ENCODE results near the gene ZNF43. TPM values are rescaled to one million over a fixed set of nuclear protein-coding genes. Genes with fewer than 3 reads are reported as not detected.
"Not testable (repeated sequence)": the region's sequence is repeated elsewhere in the genome, so short reads cannot be mapped to it uniquely, and the experiment has no call there.

ZNF43 gene
- total RNA-seq, 4 donors from 2014 or later: 20.9 to 35.3 (median 25.8) TPM

GRCh38 chr19:21812448-21812847 lies 23.5 kb downstream of the ZNF43 start:
- intact Hi-C loops (cut with DNase I): no loop called here
- H3K27ac ChIP-seq: no peak overlapping the region
- H3K36me3 ChIP-seq: peaks cover 56 to 70% of the 10 kb centered on the region in 2 donors

GRCh38 chr19:21808400-21809000 lies 27.5 kb downstream of the ZNF43 start:
- intact Hi-C loops (cut with DNase I); H3K9me3 ChIP-seq; DNase-seq; H3K27ac ChIP-seq; H3K4me1 ChIP-seq; H3K4me3 ChIP-seq (replicated peaks in 1 of 3); H3K27me3 ChIP-seq: not testable (repeated sequence)
- WGBS, 2 donors: 93 to 96% methylated on average over 3 of the region's 3 CpGs
- H3K36me3 ChIP-seq: peaks cover 36 to 38% of the 10 kb centered on the region in 2 donors

More at GRCh38 chr19:21812448-21812847, 23.5 kb downstream of the ZNF43 start:
- no peaks in the 10 kb centered on the region for H3K4me1 ChIP-seq
- no peak overlapping the region for H3K4me3 ChIP-seq (replicated peaks in 1 of 3)
- WGBS, 2 donors: 95 to 98% methylated on average over 4 of the region's 4 CpGs
- H3K9me3 ChIP-seq: no peaks in the 10 kb centered on the region
- no peak for DNase-seq
- TF ChIP-seq CTCF (IDR thresholded peaks at IDR 0.05) (no peak), POLR2A (IDR thresholded peaks at IDR 0.05) (no peak)
- H3K27me3 ChIP-seq: no peaks in the 10 kb centered on the region

- intact Hi-C loops (cut with DNase I): no loop called here
- H3K4me3 ChIP-seq (replicated peaks in 1 of 3): no peak overlapping the region
- no peaks in the 10 kb centered on the region for H3K9me3 ChIP-seq
- H3K27ac ChIP-seq: no peak overlapping the region
- no peak for DNase-seq
- H3K4me1 ChIP-seq: no peaks in the 10 kb centered on the region
- H3K27me3 ChIP-seq: no peaks in the 10 kb centered on the region
- 82 to 93% methylated on average over 5 of the region's 5 CpGs for WGBS, 2 donors
- H3K36me3 ChIP-seq: no peaks in the 10 kb centered on the region
- TF ChIP-seq POLR2A (IDR thresholded peaks at IDR 0.05) (no peak), CTCF (IDR thresholded peaks at IDR 0.05) (no peak)
Measured at GRCh38 chr19:21789466-21790085, 46.4 kb downstream of the ZNF43 start.

DNA sequence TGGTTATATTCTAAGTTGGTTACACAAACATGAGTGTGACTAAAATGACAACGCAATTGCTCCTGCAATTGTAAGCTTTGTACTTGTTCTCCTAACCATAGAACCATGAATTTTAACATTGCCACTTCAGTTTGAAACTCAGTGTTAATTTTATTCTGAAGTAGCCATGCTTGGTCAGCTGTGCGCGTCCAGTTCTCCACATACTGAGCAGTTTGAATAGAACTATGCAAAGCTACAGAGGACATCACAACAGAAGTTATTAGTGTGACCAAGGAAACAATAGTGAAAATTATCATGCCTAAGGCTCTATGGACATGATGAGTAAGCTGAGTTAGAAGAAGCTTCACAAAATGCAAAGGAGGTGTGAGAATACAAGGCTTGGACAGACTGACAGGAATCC lies 49.0 kb downstream of the ZNF43 start:
- Histone ChIP-seq H3K36me3 (no peaks in the 10 kb centered on the region), H3K27ac (no peak overlapping the region), H3K4me3 (replicated peaks in 1 of 3) (no peak overlapping the region), H3K9me3 (no peaks in the 10 kb centered on the region), H3K4me1 (no peaks in the 10 kb centered on the region), H3K27me3 (peaks cover 6% of the 10 kb centered on the region)
- DNase-seq: peak; percentile 59 to 66
- intact Hi-C loops (cut with DNase I): no loop called here
- TF ChIP-seq CTCF (IDR thresholded peaks at IDR 0.05) (no peak), POLR2A (IDR thresholded peaks at IDR 0.05) (no peak)
- WGBS, 2 donors: 37 to 50% methylated on average over 3 of the region's 3 CpGs

DNA sequence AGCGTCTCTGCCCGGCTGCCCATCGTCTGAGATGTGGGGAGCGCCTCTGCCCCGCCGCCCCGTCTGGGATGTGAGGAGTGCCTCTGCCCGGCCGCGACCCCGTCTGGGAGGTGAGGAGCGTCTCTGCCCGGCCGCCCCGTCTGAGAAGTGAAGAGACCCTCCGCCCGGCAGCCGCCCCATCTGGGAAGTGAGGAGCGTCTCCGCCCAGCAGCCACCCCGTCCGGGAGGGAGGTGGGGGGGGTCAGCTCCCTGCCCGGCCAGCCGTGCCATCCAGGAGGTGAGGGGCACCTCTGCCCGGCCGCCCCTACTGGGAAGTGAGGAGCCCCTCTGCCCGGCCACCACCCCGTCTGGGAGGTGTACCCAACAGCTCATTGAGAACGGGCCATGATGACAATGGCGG lies 60.2 kb downstream of the ZNF43 start:
- H3K4me3 ChIP-seq (replicated peaks in 1 of 3); H3K27me3 ChIP-seq; DNase-seq; H3K27ac ChIP-seq; H3K9me3 ChIP-seq; H3K36me3 ChIP-seq; H3K4me1 ChIP-seq; intact Hi-C loops (cut with DNase I): not testable (repeated sequence)
- WGBS, 2 donors: 97% methylated on average over 7 of the region's 30 CpGs; no CpG with 5 or more reads in 1 of the 2 donors

- Histone ChIP-seq H3K27me3 (no peaks in the 10 kb centered on the region), H3K4me1 (peaks cover 0 to 12% of the 10 kb centered on the region in 2 donors), H3K27ac (peak within 1 kb of the TSS; percentile 39 to 67 (median 60)), H3K36me3 (no peaks in the 10 kb centered on the region), H3K4me3 (replicated peaks in 1 of 3) (peak within 1 kb of the TSS; percentile 29 to 56 (median 49)), H3K9me3 (no peaks in the 10 kb centered on the region)
- intact Hi-C loops (cut with DNase I): loop anchor here (10.0 kb wide), 1 partner anchor 88 kb away; no protein-coding TSS in a partner anchor
- 0 to 1% methylated on average over 34 to 35 of the region's 35 CpGs for WGBS, 2 donors
- peak; percentile 92 to 94 for DNase-seq
- TF ChIP-seq CTCF (IDR thresholded peaks at IDR 0.05) (no peak), POLR2A (IDR thresholded peaks at IDR 0.05) (peak in 1 of 2 donors; percentile 64)
Measured at GRCh38 chr19:21767065-21767800, 68.7 kb downstream of the ZNF43 start, which contains the start of gene ZNF100. Gene ZNF100 (minus strand): TSS chr19:21767579. CDS start chr19:21767429, 150 bp downstream.

DNA sequence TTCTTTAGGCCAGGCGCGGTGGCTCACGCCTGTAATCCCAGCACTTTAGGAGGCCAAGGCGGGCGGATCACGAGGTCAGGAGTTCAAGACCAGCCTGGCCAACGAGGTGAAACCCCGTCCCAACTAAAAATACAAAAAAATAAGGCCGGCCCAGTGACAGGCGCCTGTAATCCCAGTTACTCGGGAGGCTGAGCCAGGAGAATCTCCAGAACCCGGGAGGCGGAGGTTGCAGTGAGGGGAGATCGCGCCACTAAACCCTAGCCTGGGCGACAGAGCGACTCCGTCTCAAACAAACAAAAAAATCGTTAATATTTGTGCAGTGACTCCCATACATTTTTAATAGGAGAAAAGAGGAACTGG lies 69.3 kb downstream of the ZNF43 start:
- not testable (repeated sequence) for DNase-seq, H3K36me3 ChIP-seq, H3K27me3 ChIP-seq, H3K9me3 ChIP-seq
- intact Hi-C loops (cut with DNase I): loop anchor here (10.0 kb wide), 1 partner anchor 88 kb away; no protein-coding TSS in a partner anchor
- peaks cover 0 to 12% of the 10 kb centered on the region in 2 donors for H3K4me1 ChIP-seq
- H3K27ac ChIP-seq: peak overlapping the region in 2 of 3 donors; percentile 60 to 67
- H3K4me3 ChIP-seq (replicated peaks in 1 of 3): peak overlapping the region; percentile 29 to 56 (median 49)
- 7 to 9% methylated on average over 19 of the region's 19 CpGs for WGBS, 2 donors
